HL-60 (cell line): ENCODE measurements around the gene FHIT.
"Not testable (repeated sequence)": the region's sequence is repeated elsewhere in the genome, so short reads cannot be mapped to it uniquely, and the experiment has no call there.

Source experiments
- DNase-seq, 2 experiments: peaks; one replicate each; pipeline ENCODE4 v3.0.0-alpha.2; 2010 to 2020; ENCODE audit warnings: low read depth in 1 of 2, low spot score in 1 of 2
- H3K27ac ChIP-seq: fragments of 250-450 bp; sonication (Bioruptor Pico); replicated peaks from 2 replicates; pipeline ENCODE4 v1.5.1; 2020; ENCODE audit warnings: mild to moderate bottlenecking, moderate library complexity
- H3K27me3 ChIP-seq: fragments of 250-450 bp; sonication (Bioruptor Pico); 2 replicates; pipeline ENCODE4 v1.5.1; 2021; ENCODE audit warnings: mild to moderate bottlenecking, moderate library complexity; ENCODE audit not compliant: insufficient read depth, poor library complexity, severe bottlenecking
- H3K4me3 ChIP-seq: replicated peaks from 2 replicates; pipeline ENCODE4 v1.5.1; 2011; ENCODE audit warnings: mild to moderate bottlenecking, control low read depth, low read length; ENCODE audit not compliant: insufficient read depth
- CTCF ChIP-seq: IDR thresholded peaks from one replicate; pipeline ENCODE4 v1.5.1; 2011; ENCODE audit warnings: low read length, control low read depth, inconsistent platforms; ENCODE audit not compliant: insufficient read depth
- GABPA ChIP-seq: IDR thresholded peaks from 2 replicates; pipeline ENCODE4 v1.6.1; 2012; ENCODE audit warnings: low read depth
- POLR2AphosphoS5 ChIP-seq: IDR thresholded peaks from 2 replicates; pipeline ENCODE4 v1.6.1; 2012; ENCODE audit warnings: low read depth
- REST ChIP-seq: IDR thresholded peaks from 2 replicates; pipeline ENCODE4 v1.6.1; 2012; ENCODE audit warnings: low read depth; ENCODE audit not compliant: insufficient replicate concordance
- SPI1 ChIP-seq: IDR thresholded peaks from 2 replicates; pipeline ENCODE4 v1.6.1; 2012; ENCODE audit warnings: low read depth, mild to moderate bottlenecking, borderline replicate concordance

FHIT gene

GRCh38 chr3:60549863-60550262, 701.4 kb downstream of the FHIT start:
- Histone ChIP-seq H3K4me3 (no peak overlapping the region), H3K27ac (no peak overlapping the region), H3K27me3 (no peaks in the 10 kb centered on the region)
- DNase-seq: no peak
- TF ChIP-seq SPI1 (no peak), POLR2AphosphoS5 (no peak), REST (no peak), CTCF (no peak), GABPA (no peak)

- Histone ChIP-seq H3K4me3 (no peak overlapping the region), H3K27ac (no peak overlapping the region), H3K27me3 (no peaks in the 10 kb centered on the region)
- no peak for DNase-seq
- TF ChIP-seq GABPA (no peak), CTCF (no peak), REST (no peak), SPI1 (no peak), POLR2AphosphoS5 (no peak)
Measured at GRCh38 chr3:60542995-60543394, 708.3 kb downstream of the FHIT start.

- H3K27me3 ChIP-seq, DNase-seq, H3K27ac ChIP-seq, H3K4me3 ChIP-seq: not testable (repeated sequence)
Measured at GRCh38 chr3:60539394-60539793, 711.9 kb downstream of the FHIT start.

GRCh38 chr3:60536420-60536819, 714.8 kb downstream of the FHIT start:
- no peak overlapping the region for H3K4me3 ChIP-seq
- no peaks in the 10 kb centered on the region for H3K27me3 ChIP-seq
- TF ChIP-seq GABPA (no peak), CTCF (no peak), SPI1 (no peak), REST (no peak), POLR2AphosphoS5 (no peak)
- DNase-seq: no peak
- H3K27ac ChIP-seq: no peak overlapping the region
